NCI-H2029 (cell line): ENCODE data around the gene TMEM97.

Experiments
- DNase-seq: peaks from one replicate; lab custom pipeline; 2025; lab: John Stamatoyannopoulos, UW

The TMEM97 gene

DNA sequence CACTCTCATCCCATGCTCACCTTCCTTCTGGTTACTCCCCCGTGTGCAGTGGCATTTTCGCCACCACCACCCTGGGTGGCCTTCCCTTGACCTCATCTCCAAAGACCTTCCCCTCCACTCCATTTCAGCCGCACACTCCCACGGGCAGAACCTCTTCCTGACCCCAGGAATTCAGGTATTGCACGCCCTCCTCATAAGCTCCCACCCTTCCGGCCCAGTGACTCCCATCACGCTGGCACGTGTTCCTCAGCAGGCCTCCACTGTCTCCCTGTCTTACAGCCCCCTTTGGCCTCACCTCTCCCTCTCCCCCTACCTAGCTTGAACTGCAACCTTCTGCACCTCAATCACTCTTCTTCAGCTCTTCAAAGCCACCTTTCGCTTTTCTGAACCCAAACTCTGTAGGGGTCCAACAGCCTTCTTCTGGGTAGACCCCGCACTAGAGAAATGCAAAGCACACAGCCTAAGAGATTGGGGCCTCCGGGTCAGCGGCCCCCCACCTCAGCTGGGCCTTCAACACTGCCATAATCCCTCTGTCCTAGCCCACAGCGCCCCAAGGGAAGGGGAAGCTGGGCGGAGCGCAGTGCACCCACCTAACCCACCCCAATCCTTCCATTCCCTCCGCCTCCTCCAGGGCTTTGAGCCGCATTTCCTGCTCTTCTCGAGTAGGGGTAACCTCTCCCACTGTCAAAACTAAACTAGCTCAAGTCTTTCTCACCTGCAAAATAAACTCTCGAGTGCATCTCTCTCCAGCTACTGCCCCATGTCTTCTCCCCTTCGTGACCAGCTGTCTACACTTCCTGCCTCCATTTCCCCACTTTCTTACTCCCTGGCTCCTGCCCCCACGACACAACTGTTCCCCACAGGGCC lies 1.7 kb upstream of the TMEM97 start:
- DNase-seq, result no peak

DNA sequence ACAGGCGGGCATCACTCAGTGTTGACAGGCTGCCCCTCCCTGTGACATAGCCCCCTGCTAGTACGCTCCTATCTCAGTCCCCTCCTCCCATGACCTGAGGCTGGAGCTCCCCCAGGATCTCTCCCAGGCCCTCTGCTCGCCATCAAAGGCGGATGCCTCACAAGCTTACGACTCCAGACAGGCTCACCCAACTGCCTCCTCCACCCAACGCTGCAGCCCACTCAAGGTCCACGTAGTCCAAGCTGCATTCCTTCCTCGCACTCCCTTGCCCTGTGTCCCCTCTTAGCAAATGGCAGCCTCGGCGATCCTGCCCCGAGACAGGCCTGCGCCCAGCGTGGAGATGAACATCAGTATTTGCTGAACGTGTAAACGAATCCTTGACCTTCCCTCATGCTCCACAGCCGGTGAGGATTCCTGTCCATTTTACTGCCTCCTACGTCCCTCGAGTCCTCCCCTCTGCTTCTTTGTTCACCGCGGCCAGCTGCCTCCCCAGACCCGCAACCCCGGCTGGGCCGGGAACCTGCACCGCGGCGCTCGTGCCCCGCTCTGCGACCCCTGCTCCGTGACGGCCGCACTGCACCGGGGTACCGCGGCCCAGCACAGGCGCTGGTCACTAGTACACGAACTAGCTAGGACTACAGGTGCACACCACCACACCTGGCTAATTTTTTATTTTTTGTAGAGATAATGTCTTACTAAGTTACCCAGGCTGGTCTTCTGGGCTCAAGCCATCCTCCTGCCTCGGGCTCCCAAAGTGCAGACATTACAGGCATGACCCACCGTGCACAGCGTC lies 838 bp upstream of the TMEM97 start:
- no peak for DNase-seq

DNA sequence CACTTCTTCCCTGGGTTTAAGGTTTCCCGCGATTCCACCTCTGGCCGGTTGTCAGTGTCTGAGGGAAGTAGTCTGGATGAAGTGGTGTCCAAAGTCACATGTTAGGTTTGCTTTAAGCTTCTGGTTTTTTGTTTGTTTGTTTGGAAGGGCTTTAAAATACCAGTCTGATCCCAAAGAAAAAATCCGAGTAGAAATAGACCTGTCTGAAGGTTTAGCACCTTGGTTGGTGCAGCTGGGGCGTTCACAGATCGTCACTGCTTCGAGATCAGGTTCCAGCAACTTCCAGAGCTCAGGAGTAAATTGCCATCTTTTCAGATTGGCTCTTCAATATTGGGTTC lies 567 bp downstream of the TMEM97 start:
- DNase-seq, result no peak

DNA sequence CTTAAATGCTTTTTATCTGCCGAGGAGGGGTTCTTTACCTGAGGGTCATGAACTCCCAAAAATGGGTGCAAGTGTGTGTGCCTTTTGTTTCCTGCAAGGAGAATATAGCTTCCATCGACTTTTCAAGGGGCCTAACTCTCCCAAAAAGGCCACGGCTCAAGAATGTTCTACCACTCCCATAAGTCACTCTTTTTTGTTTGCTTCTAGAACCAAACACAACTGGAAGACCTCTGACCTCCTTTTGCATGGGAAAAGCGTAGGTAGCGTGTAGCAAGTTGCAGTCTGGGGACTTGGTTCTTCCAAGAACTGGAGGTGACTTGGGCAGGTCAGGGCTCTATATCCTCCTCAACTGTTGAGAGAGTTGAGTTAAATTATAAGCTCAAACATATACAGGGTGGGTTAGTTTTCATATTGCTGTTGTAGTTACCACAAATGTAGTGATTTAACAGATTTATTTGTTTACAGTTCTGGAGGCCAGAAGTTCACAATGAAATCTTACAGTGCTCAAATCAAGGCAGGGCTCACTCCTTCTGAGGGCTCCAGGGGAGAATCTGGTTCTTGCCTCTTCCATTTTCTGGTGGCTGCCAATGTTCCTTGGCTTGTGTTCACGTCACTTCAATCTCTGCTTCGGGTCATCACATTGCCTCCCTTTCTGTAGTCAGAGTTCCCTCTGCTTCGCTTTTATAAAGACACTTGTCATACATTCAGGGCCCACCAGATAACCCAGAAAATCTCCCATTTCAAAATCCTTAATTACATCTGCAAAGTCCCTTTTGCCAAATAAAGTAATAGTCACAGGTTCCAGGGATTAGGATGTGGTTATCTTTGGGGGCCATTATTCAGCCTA lies 1.4 kb downstream of the TMEM97 start:
- DNase-seq, result no peak

GRCh38 chr17:28324267-28324745 lies 5.3 kb downstream of the TMEM97 start:
- DNase-seq, result no peak

- DNase-seq, result no peak
Observed at GRCh38 chr17:28324781-28325180, 5.8 kb downstream of the TMEM97 start.

DNA sequence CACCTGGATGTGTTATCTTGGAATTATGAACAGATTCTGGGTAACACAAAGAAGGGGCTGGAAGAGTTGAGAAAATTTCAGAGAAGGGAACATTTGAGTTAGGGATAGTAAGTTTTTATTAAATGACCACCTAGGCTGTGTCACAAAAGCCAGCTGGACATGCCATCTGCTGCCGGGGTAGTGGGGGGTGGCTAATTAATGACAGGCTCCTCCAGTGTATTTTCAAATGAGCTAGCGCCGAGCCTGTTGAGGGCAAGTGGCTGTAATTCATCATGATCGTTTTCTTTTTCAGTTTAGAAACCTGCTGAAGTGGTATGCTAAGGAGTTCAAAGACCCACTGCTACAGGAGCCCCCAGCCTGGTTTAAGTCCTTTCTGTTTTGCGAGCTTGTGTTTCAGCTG lies 6.2 kb downstream of the TMEM97 start:
- DNase-seq, result no peak

- DNase-seq, result no peak
Observed at GRCh38 chr17:28326114-28326513, 7.1 kb downstream of the TMEM97 start.

DNA sequence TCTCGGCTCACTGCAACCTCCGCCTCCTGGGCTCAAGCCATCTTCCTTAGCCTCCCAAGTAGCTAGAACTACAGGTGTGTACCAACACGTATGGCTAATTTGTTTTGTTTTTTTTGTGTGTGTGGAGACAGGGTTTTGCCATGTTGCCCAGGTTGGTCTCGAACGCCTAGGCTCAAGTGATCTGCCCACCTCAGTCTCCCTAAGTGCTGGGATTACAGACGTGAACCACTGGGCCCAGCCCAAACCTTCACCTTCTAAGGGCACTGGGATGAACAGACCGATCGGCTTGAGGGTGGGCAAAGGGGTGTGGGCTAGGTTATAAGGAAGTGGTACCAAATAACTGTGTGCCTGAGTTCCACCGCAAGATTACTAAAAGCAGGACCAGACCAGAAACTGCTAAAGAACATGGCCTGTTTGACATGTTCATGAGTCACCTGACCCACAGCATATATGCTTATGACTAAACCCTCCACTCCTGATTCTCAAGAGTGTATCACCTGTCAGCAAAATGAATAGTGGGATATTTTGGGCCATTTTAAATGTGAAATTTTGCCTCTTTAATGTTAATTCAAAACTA lies 8.1 kb downstream of the TMEM97 start:
- no peak for DNase-seq

DNA sequence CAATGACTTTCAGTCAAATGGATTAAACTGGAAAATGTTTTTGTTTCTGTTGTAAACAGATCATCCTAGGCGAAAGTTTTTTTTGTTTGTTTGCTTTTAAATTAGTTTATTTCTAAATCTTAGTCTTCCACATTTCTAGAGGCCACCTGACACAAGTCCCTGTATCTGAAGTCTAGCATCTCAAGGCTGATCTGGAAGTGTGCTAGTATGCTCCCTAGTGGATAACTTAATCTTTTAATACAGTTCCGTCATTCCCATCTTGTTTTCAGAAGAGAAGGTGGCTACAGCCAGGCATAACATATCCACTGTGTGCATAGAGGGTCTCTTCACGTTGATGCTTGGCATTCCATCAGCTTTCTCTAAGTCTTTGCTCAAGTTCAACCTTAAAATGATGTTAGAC lies 8.7 kb downstream of the TMEM97 start:
- DNase-seq, result no peak

GRCh38 chr17:28328325-28328724 lies 9.3 kb downstream of the TMEM97 start:
- no peak for DNase-seq

DNA sequence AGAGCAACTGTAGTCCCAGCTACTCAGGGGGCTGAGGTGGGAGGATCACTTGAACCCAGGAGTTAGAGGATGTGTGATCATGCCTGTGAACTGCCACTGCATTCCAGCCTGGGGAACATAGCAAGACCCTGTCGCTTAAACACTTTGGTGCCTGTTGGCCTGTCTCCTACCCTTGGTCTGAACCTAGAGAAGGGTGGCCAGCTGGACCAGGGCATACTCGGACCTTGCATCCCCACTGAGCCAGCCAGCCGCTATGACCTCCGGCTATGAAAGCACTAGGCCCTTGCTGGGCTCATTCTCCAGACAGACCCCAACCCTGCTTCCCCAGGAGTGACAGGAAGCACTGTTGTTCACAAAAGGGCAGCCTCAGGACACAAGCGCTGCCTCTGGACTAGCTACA lies 11.7 kb downstream of the TMEM97 start:
- DNase-seq, result no peak

GRCh38 chr17:28331891-28332420 lies 13.0 kb downstream of the TMEM97 start:
- no peak for DNase-seq

DNA sequence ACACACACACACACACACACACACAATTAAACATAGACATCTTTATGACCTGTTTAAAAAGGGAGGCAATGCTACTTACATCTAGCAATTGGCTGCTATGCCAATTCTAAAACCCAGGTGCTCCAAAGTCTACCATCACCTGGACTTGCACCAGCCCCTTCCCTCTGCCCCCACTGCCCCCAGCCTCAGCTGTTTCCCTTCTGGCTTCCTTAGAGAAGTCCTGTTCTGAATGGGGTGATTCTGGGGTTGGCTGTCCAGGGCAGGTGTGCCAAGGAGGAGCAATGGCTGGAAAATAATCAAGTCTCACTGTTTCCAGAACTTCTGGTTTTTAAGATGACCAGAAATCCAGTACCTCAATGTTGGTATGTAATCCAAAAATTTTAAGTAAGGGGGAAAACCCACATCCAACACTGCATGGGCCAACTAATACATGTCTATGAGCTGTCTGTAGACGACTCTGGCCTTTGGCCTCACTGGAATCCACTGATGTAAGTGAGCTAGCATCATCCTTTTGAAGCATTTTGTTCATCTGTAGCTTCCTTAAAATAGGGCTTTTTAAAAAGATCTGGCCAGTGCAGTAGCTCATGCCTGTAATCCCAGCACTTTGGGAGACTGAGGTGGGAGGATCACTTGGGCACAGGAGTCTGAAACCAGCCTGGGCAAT lies 14.2 kb downstream of the TMEM97 start:
- no peak for DNase-seq

- no peak for DNase-seq
Observed at GRCh38 chr17:28334171-28334570, 15.2 kb downstream of the TMEM97 start.

GRCh38 chr17:28334666-28335200 lies 15.7 kb downstream of the TMEM97 start:
- DNase-seq, result no peak

DNA sequence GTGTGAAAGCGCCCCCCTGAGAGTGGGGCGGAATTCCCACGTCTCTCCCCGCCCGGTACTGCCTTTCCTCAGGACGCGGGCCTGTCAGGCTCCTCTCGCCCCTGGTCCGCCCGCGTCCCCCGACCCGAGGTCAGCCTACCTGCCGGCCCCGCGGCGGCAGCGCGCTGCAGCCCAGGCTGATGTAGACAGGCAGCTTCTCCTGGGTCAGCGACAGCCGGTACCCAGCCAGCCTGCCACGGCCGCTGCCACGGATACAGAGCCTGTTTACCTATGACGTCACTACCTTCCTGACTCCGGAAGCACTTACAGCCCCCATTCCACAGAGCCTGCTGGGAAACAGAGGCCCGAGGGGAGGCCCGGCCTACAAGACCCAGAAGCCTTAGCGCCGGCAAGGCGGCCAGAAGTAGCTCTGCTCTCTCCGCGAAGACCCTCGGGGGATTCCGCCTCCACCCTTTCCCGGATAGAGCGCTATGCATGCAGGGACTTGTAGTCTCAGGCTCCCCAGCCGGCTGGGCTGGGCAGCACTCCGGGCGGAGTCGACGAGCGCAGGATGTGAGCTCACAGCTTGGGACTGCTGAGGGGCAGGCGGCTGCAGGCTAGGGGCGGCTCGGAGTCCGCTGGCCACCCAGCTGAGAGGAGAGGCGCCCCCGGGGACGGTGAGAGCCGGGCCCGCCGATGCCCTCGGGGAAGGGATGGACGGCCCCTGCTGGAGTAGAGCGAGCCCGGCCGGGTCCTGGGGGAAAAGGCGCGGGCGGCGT lies 16.4 kb downstream of the TMEM97 start, which contains the start of the genes IFT20 and TNFAIP1:
TSS of gene IFT20 (minus strand) at position 272 of the 758 bp plus-strand sequence. CDS start 3,487 bp downstream, outside the sequence.
TSS of gene TNFAIP1 (plus strand) at position 561 of the 758 bp plus-strand sequence. CDS start 3,761 bp downstream, outside the sequence.
- DNase-seq, result peak; percentile 97

DNA sequence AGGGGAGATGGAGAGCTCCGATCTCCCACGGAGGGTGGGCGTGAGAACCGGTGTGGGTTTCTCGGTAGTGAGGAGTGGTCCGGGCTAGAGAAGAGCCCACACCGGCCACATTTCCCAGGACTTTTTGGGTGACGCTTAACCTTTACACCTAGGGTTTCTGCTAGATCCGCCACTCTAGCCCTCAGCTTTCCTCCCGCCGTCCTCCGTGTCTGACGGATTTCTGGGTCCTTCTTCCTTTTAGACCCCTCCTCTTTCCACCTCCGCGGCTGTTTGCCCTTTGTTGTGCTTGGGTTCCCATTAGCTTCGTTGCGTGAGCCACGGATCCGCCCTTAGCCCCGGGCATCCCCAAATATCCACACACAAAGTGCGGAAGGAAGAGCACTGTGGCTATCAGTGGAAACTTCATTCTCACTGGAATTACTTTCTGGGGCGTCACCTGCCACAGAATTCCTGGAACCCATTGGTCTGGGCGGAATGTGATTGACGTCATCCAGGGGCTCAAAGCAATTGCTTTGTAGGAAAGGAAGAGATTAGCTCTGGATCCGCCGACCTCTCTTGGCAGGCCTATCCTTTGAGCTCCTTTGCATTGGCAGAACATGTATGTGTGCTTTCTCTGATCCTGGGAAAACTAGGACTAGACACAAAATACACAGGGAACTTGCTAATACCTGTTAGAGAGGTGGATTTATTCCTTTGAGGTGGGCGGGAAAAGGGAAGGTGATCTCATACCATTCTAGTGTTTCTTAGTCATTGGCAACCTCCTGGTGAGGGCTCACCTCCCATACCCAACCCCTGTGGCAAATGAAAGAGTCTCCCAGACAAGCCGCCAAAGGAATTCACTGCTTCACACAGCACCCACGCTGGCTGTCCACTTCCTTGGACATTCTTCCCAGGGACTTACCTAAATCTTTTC lies 17.2 kb downstream of the TMEM97 start:
- peak; percentile 46 for DNase-seq
